Tibial artery (tissue), 4 donors: ENCODE data around the gene GALNT17.
A peak's percentile ranks its signal among the peaks of the same experiment; 100 is the strongest.

Source experiments
- DNase-seq, 2 donors: peaks; one replicate each; pipeline ENCODE4 v3.0.0-alpha.2; 2019
- H3K27ac ChIP-seq, 2 donors: fragments of 200-600 bp; sonication (generic) in 1 of 2; 1 replicate in 1 of 2; 2 replicates in 1 of 2; pipeline ENCODE4 v1.5.1; 2018 to 2019; ENCODE audit warnings: mild to moderate bottlenecking in 1 of 2
- H3K27me3 ChIP-seq, 2 donors: fragments of 200-600 bp; sonication (generic) in 1 of 2; one replicate each; pipeline versions ENCODE4 v1.5.1 to v1.6.0; 2016 to 2019
- H3K36me3 ChIP-seq, 3 donors: fragments of 200-600 bp; sonication (generic) in 2 of 3; one replicate each; pipeline ENCODE4 v1.5.1; 2016 to 2019; ENCODE audit warnings: mild to moderate bottlenecking in 2 of 3
- H3K4me1 ChIP-seq, 4 donors: fragments of 200-600 bp; sonication (generic) in 2 of 4; 1 replicate in 3 of 4; 2 replicates in 1 of 4; pipeline ENCODE4 v1.5.1; 2016 to 2019
- H3K4me3 ChIP-seq, 2 donors: fragments of 200-600 bp; sonication (generic) in 1 of 2; 1 replicate in 1 of 2; 2 replicates in 1 of 2; pipeline ENCODE4 v1.5.1; 2018 to 2019; ENCODE audit warnings: mild to moderate bottlenecking in 2 of 2
- H3K9me3 ChIP-seq, 3 donors: fragments of 200-600 bp; sonication (generic) in 1 of 3; one replicate each; pipeline ENCODE4 v1.5.1; 2016 to 2019
- intact Hi-C: fragments of 100-400 bp; cut with DNase I; formaldehyde crosslinking; loops from one replicate; pipeline ENCODE4 v1.15.0; 2023; ENCODE audit warnings: low total_unique reads
- TF ChIP-seq, protein P1 (sequence below), 2 experiments: fragments of 200-600 bp in 1 of 2; fragments of 450-650 bp in 1 of 2; IDR thresholded peaks; one replicate each; pipeline ENCODE4 v1.5.1; 2017 to 2019; ENCODE audit warnings: antibody characterized with exemption in 2 of 2, mild to moderate bottlenecking in 1 of 2, moderate library complexity in 1 of 2

The GALNT17 gene

GRCh38 chr7:71332207-71332606, 200.3 kb downstream of the GALNT17 start:
- DNase-seq = no peak
- intact Hi-C loops = no loop called here
- Histone ChIP-seq H3K4me3 (no peak overlapping the region), H3K27ac (no peak overlapping the region), H3K4me1 (peaks cover 0 to 6% (median 0%) of the 10 kb centered on the region in 4 donors), H3K27me3 (no peaks in the 10 kb centered on the region), H3K36me3 (no peaks in the 10 kb centered on the region), H3K9me3 (no peaks in the 10 kb centered on the region)
- TF ChIP-seq, protein P1, sequence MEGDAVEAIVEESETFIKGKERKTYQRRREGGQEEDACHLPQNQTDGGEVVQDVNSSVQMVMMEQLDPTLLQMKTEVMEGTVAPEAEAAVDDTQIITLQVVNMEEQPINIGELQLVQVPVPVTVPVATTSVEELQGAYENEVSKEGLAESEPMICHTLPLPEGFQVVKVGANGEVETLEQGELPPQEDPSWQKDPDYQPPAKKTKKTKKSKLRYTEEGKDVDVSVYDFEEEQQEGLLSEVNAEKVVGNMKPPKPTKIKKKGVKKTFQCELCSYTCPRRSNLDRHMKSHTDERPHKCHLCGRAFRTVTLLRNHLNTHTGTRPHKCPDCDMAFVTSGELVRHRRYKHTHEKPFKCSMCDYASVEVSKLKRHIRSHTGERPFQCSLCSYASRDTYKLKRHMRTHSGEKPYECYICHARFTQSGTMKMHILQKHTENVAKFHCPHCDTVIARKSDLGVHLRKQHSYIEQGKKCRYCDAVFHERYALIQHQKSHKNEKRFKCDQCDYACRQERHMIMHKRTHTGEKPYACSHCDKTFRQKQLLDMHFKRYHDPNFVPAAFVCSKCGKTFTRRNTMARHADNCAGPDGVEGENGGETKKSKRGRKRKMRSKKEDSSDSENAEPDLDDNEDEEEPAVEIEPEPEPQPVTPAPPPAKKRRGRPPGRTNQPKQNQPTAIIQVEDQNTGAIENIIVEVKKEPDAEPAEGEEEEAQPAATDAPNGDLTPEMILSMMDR (IDR thresholded peaks at IDR 0.05) = no peak

DNA sequence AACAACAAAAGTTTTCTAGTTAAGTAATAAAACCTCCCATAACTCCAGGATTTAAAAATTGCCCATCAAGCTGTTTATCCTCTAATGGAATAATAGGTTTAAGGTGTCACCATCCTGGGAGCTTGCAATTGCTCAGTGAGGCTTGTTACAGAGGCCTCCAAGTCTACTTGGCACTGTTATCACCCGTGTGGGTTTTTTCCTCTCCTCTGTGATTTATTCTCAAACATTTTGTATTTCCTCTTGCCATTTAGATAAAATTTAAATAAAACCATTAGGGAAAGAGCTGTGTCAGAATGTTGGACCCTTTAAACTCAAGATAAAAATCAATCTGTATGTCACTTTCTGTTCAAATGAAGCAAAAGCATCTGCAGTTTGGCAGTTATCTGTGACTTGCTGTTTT, 202.6 kb downstream of the GALNT17 start:
- Histone ChIP-seq H3K36me3 (no peaks in the 10 kb centered on the region), H3K27ac (peak overlapping the region in 1 of 2 donors; percentile 29), H3K4me1 (peaks cover 0 to 6% (median 0%) of the 10 kb centered on the region in 4 donors), H3K9me3 (no peaks in the 10 kb centered on the region), H3K27me3 (no peaks in the 10 kb centered on the region), H3K4me3 (no peak overlapping the region)
- intact Hi-C loops = no loop called here
- DNase-seq = no peak
- TF ChIP-seq, protein P1 (IDR thresholded peaks at IDR 0.05) = no peak

- Histone ChIP-seq H3K27ac (no peak overlapping the region), H3K4me1 (peaks cover 0 to 14% (median 2%) of the 10 kb centered on the region in 4 donors), H3K4me3 (no peak overlapping the region), H3K27me3 (no peaks in the 10 kb centered on the region), H3K36me3 (no peaks in the 10 kb centered on the region), H3K9me3 (peaks cover 0 to 6% (median 3%) of the 10 kb centered on the region in 3 donors)
- TF ChIP-seq, protein P1 (IDR thresholded peaks at IDR 0.05) = no peak
- intact Hi-C loops = loop anchor here (5.0 kb wide), 1 partner anchor 482 kb away; no protein-coding TSS in a partner anchor
- no peak for DNase-seq
Observed at GRCh38 chr7:71338866-71339265, 206.9 kb downstream of the GALNT17 start.

- no peak overlapping the region for H3K4me3 ChIP-seq
- no peak for DNase-seq
- peaks cover 0 to 11% (median 2%) of the 10 kb centered on the region in 4 donors for H3K4me1 ChIP-seq
- H3K27me3 ChIP-seq = no peaks in the 10 kb centered on the region
- H3K9me3 ChIP-seq = peaks cover 0 to 6% (median 6%) of the 10 kb centered on the region in 3 donors
- TF ChIP-seq, protein P1 (IDR thresholded peaks at IDR 0.05) = no peak
- intact Hi-C loops = loop anchor here (5.0 kb wide), 1 partner anchor 483 kb away; no protein-coding TSS in a partner anchor
- H3K36me3 ChIP-seq = no peaks in the 10 kb centered on the region
- no peak overlapping the region for H3K27ac ChIP-seq
Observed at GRCh38 chr7:71339924-71340323, 208.0 kb downstream of the GALNT17 start.

GRCh38 chr7:71342202-71342601, 210.3 kb downstream of the GALNT17 start:
- Histone ChIP-seq H3K9me3 (peaks cover 0 to 6% (median 6%) of the 10 kb centered on the region in 3 donors), H3K27me3 (no peaks in the 10 kb centered on the region), H3K27ac (no peak overlapping the region), H3K4me3 (no peak overlapping the region), H3K4me1 (peaks cover 0 to 10% (median 2%) of the 10 kb centered on the region in 4 donors), H3K36me3 (no peaks in the 10 kb centered on the region)
- TF ChIP-seq, protein P1 (IDR thresholded peaks at IDR 0.05) = no peak
- intact Hi-C loops = no loop called here
- no peak for DNase-seq

DNA sequence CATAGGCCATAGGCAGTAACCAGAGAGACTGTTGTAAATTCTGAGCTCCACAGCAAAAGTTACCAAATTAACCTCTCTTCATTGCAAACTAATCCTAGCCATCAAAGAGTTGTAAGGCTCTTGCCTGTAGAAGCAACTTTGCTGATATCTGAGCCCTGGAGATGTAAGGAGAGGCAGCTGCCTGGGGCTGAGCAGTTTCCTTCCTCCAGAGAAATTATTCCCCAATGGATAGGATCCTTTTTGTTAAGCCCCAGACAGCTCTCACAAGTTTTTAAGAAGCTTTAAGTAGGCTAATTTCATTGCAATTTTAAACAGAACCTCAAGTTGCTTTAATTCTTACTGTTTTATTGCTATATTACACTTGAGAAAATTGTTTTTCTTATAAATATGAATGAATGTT, 211.1 kb downstream of the GALNT17 start:
- DNase-seq = no peak
- Histone ChIP-seq H3K36me3 (no peaks in the 10 kb centered on the region), H3K9me3 (peaks cover 0 to 6% (median 6%) of the 10 kb centered on the region in 3 donors), H3K4me3 (no peak overlapping the region), H3K27me3 (no peaks in the 10 kb centered on the region), H3K27ac (peak overlapping the region in 1 of 2 donors; percentile 33), H3K4me1 (peaks cover 0 to 10% (median 2%) of the 10 kb centered on the region in 4 donors)
- intact Hi-C loops = no loop called here
- TF ChIP-seq, protein P1 (IDR thresholded peaks at IDR 0.05) = no peak
